RWPE1 (cell line): ENCODE measurements around the gene SH3RF1.

Experiments
- CTCF ChIA-PET: fragments of 350-600 bp; sonication (Branson Sonifier 250); formaldehyde crosslinking; extraction: SDS; loops from one replicate; lab custom pipeline; 2021; lab: Yijun Ruan, JAX
- POLR2A ChIA-PET: fragments of 400-600 bp; formaldehyde crosslinking; extraction: SDS; loops from one replicate; lab custom pipeline; 2020; ENCODE audit warnings: antibody characterized with exemption; ENCODE audit not compliant: low non-redundant PET; lab: Yijun Ruan, JAX
- DNase-seq: peaks from one replicate; pipeline ENCODE4 v3.0.0; 2012; ENCODE audit warnings: low spot score
- H3K27ac ChIP-seq: fragments of 450-650 bp; 2 replicates; pipeline ENCODE4 v1.5.1; 2017
- TF ChIP-seq, protein P1 (sequence below): fragments of 450-650 bp; conservative IDR thresholded peaks from 2 replicates; pipeline ENCODE4 v1.5.1; 2017; ENCODE audit warnings: low read depth, mild to moderate bottlenecking

The SH3RF1 gene

DNA sequence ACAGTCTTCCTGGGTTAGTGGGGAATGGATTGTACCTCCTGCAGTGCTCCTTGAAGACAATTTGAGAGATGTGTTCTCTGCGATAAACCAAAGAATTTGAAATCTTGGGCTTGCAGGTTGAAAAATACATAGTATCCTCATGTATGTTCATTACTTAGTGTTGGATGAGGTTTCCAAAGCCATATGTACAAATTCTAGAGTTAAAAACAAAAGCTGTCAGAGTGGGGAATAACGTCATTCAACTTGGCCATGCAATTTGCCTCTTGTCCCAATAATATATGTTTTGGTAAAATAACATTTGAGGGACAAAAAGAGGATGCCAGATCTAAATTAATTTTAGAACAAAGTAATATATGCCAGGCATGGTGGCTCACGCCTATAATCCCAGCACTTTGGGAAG lies 209.4 kb downstream of the SH3RF1 start:
- no peak for DNase-seq
- no peak overlapping the region for H3K27ac ChIP-seq
- TF ChIP-seq, protein P1, sequence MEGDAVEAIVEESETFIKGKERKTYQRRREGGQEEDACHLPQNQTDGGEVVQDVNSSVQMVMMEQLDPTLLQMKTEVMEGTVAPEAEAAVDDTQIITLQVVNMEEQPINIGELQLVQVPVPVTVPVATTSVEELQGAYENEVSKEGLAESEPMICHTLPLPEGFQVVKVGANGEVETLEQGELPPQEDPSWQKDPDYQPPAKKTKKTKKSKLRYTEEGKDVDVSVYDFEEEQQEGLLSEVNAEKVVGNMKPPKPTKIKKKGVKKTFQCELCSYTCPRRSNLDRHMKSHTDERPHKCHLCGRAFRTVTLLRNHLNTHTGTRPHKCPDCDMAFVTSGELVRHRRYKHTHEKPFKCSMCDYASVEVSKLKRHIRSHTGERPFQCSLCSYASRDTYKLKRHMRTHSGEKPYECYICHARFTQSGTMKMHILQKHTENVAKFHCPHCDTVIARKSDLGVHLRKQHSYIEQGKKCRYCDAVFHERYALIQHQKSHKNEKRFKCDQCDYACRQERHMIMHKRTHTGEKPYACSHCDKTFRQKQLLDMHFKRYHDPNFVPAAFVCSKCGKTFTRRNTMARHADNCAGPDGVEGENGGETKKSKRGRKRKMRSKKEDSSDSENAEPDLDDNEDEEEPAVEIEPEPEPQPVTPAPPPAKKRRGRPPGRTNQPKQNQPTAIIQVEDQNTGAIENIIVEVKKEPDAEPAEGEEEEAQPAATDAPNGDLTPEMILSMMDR: no peak
- ChIA-PET POLR2A (no interaction called here), CTCF (no interaction called here)

DNA sequence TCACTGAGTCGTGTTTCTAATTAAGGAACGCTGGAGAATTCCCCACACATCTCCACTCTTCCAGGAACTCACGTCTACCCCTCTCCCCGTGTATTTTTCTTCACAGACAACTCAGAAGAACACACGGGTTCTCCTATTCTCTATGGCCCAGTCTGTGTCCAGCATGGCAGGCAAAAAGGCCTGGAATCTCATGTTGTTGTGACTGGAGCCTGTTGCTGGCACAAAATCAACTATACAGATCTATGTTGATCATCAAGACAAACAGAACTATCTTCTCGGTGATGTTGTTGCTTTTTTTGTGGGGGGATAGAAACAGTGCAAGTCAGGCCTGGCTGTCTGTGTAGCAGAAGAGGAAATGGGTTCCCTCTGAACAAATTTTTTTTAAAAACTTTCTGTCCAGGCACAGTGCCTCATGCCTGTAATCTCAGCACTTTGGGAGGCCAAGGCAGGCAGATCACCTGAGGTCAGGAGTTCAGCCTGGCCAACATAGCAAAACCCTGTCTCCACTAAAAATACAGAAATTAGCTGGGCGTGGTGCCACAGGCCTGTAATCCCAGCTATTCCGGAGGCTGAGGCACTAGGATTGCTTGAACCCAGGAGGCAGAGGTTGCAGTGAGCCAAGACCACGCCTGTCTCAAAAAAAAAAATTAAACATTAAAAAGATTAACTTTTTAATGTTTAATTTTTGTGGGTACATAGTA lies 210.2 kb downstream of the SH3RF1 start:
- CTCF ChIA-PET: interaction anchor here (0.6 kb wide), 1 partner anchor 10 kb away, joined by 3 read pairs; no protein-coding TSS in a partner anchor
- POLR2A ChIA-PET: no interaction called here
- no peak for DNase-seq
- no peak overlapping the region for H3K27ac ChIP-seq
- TF ChIP-seq, protein P1: no peak

DNA sequence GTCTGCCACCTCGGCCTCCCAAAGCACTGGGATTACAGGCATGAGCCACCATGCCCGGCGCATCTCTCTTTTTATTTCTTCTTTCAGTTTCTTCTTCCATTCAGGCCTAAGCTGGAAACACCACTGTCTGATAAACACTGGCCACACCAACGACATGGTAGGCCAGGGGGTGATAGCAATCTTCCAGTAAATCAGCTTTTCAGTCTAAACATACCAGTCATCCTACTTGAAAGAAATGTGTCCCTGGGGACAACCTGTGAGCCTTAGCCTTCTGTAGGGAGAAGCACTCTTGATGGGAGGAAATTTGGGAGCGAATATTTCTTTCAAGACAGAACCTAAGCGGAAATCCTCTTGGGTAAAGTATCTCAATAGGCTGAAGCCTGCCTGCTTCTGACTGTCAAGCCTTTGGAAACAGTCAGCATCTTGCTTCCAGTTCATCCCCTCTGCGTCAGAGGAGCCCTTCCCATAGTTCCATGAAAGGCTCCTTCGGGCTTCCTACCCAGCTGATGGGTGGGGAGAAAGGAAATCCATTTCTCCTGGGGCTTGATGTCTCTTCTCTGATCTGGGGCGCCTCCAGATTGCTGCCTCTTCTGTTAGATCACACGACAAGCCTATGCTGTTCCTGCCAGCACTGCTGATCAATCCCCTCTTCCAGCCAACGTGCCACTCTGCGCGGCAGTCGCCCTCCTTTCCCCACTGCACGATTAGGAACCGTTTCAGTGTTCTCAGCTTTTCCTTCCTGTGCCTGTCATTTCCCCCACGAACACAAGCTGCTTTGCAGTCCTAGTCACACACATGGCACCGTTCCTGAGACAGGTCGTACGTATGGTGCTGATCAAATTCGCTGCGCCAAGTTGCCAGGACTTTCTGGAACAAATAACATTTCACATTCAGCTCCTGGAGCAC lies 211.2 kb downstream of the SH3RF1 start:
- ChIA-PET POLR2A (no interaction called here), CTCF (interaction anchor here (0.6 kb wide), 2 partner anchors 11 to 38 kb away, joined by 3 to 4 read pairs; no protein-coding TSS in a partner anchor)
- H3K27ac ChIP-seq: no peak overlapping the region
- no peak for DNase-seq
- TF ChIP-seq, protein P1: no peak

DNA sequence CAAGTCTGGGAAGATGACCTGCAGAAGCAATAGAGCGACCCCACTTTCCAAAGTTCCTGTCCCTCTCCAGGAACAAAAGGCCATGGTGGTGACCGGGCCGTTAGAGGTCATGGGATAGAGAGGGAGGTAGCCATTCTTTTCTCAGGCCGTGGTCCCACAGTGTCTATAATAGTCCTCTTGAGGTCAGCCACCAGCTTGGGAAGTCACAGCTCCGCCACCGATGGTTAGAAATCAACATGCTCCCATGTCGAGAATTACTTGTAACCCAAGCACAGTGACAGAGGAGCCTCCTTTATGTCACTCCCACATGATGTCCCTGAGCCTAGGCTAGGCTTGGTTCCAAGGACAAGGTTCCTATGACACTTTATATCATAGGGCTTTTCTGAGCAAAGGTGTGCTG lies 212.4 kb downstream of the SH3RF1 start:
- TF ChIP-seq, protein P1: no peak
- ChIA-PET CTCF (interaction anchor here (0.6 kb wide), 1 partner anchor 8 kb away, joined by 4 read pairs; no protein-coding TSS in a partner anchor), POLR2A (no interaction called here)
- no peak for DNase-seq
- no peak overlapping the region for H3K27ac ChIP-seq

DNA sequence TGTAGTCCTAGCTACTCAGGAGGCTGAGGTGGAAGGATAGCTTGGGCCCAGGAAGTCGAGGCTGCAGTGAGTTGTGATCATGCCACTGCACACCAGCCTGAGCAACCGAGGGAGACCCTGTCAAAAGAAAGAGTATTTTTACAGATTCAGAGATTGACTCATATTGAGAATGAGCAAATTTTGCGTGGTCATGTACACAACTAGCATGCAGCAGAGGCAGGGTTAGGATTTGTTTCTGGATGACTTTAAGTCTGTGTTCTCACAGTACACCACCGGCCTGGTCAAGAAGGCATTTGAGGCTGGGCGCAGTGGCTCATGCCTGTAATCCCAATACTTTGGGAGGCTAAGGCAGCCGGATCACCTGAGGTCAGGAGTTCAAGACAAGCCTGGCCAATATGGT lies 215.9 kb downstream of the SH3RF1 start:
- DNase-seq: no peak
- ChIA-PET POLR2A (no interaction called here), CTCF (no interaction called here)
- TF ChIP-seq, protein P1: no peak
- H3K27ac ChIP-seq: no peak overlapping the region

DNA sequence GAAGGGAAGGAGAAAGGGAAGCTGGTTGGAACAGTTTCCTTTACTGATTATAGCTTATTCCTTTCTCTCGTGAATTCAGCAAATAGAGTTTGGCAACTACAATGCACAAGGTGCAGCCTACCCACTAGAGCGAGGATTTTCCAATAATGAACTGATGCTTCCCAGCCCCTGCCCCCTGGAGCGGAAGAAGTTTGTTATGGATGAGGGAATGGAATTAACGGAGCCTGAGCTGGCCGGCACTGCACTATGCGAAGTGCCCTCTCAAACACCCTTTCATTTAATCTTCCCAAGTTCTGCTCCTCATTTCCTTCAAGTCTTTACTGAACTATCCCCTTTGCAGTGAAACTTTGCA lies 218.2 kb downstream of the SH3RF1 start:
- POLR2A ChIA-PET: no interaction called here
- CTCF ChIA-PET: no interaction called here
- no peak overlapping the region for H3K27ac ChIP-seq
- no peak for DNase-seq
- TF ChIP-seq, protein P1: no peak
